ENCODE measurements around the gene C16orf46.

- no peak for TF ChIP-seq POLR2A (IDR thresholded peaks at IDR 0.05; ENCODE audit: low read depth, low read length)
- no peak for TF ChIP-seq POLR2AphosphoS5 (IDR thresholded peaks at IDR 0.05; ENCODE audit: low read depth, low read length)
Observed at GRCh38 chr16:81097230-81097629, 20.2 kb upstream of the C16orf46 start.

All from GM12892 (cell line).